Stimulated activated CD4-positive, alpha-beta T cell treated with anti-CD3 and anti-CD28 coated beads, Interleukin-1b, Interleukin-23, amount 100 ng/mL, for 1 hour (primary cell): ENCODE measurements around the gene FBXW12.
"Not testable (repeated sequence)": the region's sequence is repeated elsewhere in the genome, so short reads cannot be mapped to it uniquely, and the experiment has no call there.

Experiments used
- DNase-seq, 2 donors: peaks; one replicate each; pipeline ENCODE4 v3.0.0-alpha.2; 2020; ENCODE audit warnings: low read depth in 2 of 2

FBXW12 gene, protein sequence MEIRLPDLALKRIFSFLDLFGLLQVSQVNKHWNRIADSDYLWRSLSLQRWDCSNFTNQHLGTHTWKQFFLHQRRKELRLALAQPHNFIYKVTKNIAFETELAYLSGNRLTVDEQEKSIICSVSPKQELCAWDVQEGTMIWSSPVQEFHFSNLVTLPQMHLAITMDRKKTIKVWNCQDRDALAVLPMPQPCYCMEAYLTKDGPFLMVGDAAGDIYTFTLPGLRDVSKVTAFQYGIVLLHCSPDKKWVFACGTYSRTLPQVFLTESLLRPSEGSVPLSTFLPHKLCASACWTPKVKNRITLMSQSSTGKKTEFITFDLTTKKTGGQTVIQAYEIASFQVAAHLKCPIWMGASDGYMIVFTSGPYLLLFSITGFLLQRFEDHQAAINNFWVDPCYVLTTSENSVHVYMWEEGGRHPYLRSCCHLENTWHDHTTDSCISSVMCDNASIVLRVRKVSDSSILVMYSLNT

DNA sequence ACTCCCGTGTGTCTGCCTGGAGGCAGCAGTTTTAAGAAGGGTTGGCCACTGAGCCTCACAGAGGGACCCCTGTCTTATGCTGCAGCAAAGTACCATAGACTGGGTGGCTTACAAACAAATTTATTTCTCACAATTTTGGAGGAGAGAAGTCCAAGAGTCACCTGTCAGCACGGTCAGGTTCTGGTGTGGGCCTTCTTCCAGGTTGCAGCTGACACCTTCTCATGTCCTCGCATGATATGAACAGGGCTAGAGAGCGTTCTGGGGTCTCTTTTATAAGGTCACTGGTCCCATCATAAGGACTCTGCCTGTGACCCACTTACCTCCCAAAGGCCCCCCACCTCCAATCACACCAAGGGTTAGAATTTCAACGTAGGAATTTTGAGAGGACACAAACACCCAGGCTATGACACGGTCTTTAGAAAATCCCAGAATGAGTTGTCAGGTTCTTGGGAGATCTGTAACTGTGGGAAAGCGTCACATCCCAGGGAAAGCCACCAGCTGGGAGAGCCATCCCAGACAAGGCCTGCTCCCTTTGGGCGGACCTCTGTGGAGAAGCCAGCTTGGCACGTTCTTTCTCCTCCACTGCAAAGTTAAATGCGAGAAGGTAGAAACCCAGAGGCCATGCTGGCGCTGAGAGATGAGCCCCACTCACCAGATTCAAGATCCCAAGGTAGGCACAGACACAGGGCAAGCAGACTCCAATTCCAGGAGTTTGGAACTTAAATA is at the start of gene FBXW12:
Gene FBXW12, plus strand, starts transcription at position 569 of the 726 bp plus-strand sequence. CDS start 549 bp downstream, outside the sequence.
- no peak for DNase-seq

DNA sequence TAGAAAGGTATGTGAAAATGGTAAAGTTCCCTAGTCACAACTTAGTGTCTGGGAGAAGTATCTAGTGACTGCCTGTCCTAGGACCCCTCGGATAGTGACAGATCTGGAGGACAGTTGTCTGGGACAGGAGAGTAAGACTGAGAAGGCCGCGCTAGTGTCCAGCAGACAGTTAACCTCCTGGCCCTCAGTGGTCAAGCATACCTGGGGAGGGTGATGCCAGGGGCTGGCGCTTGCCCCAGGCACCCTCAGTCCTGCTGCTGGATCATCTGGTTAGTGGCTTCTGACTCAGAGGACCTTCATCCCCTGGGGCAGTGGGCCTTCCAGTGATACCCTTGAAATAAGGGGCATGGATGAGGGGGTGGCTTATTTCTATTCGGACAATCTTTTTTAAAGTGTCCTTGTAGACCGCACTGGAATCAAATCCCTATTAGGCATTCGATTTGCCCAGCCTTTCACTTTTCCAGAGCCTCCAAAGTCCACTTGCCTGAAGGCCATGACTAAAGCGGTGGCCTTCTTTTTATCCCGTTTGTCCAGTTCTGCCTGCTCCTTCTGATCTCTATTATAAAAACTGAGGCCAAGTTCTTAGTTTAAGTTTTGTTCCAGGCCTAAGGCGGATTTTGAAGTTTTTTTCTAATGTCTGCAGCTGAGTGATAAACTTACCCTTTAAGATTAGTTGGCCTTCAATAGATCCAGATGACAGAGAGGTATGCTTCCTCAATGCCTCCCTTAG is 40.1 kb upstream of the FBXW12 start:
- not testable (repeated sequence) for DNase-seq

DNA sequence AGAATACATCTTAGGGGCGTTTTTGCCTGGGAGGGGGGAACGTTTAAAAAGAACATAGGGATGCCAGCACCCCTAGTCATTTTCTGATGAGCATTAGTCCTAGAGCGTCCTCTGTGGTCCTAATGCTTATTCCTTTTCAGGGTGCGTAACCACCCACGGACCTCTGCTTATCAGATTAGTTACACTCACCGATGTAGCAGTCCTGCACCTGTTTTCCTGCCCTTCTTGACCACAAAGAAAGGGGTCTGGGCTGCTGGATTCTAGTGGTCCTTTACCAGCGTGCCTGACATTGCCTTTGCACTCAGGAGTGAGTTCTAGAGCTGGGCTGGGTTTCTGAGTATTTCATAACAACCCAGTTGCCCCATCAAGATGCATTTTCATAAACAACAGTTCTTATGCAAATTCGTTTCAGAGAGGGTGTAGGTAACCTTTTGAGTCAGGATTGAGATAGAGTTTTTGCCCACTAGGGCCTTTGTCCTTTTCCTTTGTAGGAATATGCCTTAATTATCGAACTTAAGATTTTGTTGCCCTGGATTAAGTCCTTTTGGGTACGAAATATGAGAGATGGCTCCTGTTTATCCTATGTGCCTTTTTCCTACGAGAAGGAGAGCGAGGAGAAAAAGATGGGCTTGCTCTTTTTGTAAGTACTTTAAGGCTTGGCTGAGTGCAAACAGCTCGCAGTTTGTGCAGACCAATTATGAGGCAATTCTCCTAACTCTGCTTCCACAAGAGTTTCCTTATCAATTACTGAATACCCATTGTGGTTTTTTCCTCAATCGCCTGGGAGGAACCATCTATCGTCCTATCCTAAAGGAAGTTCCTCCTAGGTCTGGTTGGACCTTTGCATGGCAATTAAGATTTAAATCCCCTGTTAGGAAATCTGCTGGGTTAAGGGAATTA is 38.4 kb upstream of the FBXW12 start, which contains the start of gene SPINK8:
Gene SPINK8, minus strand, starts transcription at position 316 of the 900 bp plus-strand sequence. CDS start 5,320 bp downstream, outside the sequence.
- not testable (repeated sequence) for DNase-seq

DNA sequence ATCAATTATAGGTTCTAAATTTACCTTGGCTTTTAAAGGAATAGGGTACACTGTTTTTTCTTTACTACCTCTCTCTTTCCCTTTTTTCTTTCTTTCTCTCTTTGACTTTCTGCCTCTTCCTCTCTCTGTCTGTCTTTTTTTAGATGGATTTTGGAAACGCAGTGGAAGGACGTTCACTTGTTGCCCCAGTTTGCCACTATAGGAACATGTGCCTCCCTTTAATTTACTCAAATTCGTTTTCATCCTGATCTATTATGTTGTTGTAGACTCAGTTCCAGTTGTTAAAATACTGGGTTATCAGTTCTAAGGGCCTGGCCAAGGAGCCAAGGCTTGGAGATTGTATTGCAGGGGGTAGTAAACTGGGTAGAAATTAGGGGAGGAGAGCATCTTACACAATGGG is 37.4 kb upstream of the FBXW12 start:
- DNase-seq: no peak

DNA sequence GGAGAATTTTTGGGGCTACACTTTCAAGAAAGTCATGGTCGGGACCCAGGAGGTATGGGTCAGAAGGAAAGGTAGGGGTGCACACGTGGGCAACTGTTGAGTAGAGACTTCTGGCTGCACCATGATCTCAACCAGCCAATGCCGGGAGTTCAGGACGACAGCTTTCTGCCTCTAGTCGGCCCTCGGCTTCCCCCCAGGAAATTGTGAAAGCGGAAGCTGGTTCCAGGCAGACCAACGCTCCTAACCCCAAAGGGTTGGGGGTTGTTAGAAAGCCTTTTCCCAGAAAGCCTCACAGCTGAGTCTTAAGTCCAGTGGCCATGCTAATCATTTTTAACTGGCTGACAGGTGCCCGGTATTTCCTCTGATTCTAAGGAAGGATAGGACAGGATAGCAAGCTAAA is 36.7 kb upstream of the FBXW12 start:
- DNase-seq: not testable (repeated sequence)

DNA sequence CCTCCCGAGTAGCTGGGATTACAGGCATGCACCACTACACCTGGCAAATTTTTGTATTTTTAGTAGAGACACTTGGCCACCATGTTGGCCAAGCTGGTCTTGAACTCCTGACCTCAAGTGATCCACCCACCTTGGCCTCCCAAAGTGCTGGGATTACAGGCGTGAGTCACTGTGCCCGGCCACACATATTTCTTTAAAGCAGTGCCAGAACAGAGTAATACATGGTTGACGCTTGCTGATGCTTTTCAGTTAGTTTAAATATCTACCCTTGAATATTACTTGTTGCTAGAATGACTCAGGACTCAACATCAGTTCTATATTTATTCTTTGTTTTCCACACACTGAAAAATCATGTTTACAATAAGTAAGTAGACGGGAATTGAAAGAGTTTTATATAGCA is 34.5 kb upstream of the FBXW12 start:
- DNase-seq: not testable (repeated sequence)

DNA sequence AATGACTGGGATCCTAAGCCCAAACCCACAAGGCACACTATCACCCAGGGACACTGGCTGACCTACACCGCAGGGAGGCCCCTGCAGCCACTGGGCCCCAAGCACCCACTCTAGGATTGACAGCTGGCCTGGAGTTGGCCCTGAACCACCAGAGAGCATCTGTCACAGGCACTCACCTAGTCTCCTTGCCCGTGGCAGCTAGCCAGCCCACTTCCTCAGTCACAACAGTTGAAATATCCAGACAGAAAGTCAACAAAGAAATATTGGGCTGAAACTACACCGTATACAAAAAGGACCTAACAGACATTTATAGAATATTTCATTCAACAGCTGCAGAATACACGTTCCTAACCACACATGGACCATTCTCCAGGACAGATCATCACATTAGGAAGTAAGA is 33.4 kb upstream of the FBXW12 start:
- no peak for DNase-seq

DNA sequence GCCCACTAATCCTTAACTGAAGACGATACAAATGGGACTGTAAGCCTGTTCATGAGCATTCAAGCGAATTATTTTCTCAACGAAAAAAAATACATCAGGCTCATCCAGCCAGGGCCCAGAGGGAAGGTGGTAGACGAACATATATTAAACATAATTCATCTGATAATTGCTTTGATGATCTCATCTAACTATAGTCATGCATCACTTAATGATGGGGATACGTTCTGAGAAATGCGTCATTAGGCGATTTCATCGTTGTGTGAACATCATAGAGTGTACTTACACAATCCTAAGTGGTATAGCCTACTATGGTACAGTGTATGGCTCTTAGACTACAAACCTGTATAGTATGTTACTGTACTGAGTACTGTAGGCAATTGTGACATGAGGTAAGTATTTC is 28.6 kb upstream of the FBXW12 start:
- DNase-seq: no peak

DNA sequence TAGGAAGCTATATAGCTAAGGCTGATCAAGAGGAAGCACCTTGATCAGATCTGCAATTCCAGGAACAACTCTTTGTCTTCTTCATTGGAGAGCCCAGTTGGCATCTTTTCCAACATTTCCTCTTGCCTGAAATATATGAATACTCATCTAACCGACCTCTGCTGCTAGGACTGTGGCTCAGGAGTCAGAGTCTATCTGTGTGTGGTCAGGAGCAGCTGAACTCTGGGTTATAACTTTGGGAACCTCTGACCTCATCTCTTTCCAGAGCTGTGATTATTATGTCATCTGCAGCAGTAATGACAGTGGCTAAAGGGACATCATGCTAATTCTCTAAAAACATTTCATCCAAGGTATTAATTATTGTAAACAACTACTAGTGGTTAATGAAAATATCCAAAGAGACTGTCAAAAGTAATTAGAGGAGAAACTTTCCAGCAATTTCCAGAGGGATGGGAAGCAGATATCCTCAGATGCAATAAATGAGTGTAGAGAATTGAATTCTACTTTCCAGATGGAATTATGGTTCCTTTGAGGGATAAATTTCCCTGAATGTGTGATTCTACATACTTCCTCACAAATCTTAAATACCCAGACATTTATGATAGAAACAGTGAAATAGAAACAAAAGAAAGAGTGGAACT is 27.0 kb upstream of the FBXW12 start:
- DNase-seq: no peak

DNA sequence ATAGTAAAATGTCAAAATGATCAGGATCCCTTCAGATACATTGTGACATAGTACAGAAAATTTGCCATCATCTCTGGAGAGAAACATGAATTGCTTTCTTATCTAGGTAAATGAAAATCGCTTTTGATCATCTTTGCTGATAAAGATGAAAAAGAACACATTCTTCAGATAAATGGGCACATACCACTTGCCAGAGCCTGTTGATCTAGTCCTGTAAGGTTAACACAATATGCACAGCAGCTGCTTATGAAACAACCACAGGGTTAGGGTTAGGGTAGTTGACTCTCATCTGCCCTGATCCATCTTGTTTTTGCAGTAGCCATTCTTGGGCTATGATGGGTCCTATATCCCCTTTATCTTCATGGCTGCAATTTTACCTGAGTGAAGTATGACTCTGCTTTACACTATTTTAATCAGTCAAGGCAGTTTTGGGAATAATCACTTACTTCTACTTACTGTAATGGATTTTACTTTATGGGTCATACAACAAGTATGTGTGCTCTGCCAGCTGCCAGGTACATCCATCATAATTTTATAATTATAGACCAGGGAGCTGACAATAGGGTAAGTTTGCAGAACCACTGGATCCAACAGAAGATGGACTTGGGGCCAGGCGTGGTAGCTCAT is 26.0 kb upstream of the FBXW12 start:
- no peak for DNase-seq

DNA sequence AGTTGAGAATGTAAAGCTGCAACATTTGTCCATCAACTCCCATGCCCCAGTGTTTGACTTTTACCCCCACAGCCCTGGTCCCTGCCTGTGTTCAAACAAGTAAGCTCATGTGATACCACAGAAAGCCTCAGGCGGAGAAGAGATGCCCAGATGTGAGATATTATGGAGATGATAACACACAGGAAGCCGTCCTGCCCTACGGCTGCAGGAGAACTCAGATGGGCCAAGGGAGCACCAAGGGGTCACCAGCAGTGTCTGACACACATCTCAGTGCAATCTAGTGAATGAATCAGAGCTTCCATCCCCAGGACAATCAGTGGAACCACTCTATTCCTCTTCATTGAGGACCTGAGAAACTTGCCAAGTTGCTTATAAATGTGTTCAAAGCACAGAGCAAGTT is 24.5 kb upstream of the FBXW12 start:
- no peak for DNase-seq

DNA sequence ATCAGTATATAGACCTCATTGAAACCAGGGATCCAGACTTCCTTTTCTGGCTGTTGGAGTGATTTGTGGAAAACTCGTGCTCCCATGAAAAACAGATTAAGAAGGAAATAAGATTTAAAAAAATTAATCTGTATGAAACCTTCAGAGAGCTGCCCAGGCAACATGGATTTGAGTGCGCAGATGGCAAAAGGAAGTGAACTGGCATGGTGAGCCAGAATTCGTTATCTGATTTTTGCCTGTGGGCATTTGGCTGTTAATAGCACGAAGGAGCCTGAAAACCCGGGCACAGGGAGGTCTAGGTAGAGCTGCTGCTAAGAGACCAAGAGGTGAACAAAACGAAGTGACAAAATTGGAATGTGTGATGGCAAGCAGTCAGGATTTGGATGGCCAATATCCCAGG is 19.5 kb upstream of the FBXW12 start:
- no peak for DNase-seq

DNA sequence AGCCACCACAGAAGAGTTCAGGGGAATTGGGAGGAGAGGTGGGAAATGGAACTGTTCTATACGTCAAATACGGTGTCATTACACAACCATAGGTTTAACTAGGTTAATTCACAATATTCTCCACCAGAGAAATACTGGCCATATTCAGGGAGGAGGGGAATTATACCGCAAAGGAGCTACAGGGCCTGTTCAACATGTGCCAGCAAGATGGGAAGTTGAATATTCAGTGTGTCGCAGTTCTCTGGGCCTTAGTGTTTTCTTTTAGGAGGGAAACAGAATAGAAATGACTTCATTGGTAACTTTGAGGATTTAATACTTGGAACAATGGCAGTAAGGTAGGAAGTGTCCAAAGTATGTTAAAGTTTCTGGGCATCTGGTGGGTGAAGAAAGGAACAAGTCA is 18.0 kb upstream of the FBXW12 start:
- no peak for DNase-seq

DNA sequence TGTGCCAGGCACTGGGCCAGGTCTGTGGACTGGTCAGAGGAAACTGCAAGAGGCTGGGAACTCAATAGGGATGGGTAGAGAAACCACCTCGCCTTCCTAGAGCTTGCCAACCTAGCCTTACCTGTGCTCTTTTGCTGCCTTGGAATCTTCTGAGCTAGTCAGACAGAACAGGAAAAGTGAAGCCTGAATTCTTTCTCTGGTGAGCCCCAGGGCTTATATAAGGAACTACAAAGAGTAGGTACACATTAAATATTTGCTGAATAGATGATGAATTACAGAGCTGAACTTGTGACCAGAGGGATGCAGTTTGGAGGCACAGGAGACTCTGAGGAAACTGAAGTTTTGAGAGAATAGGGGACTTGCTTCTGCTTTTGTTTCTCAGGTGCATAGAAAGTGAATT is 15.6 kb upstream of the FBXW12 start:
- no peak for DNase-seq

DNA sequence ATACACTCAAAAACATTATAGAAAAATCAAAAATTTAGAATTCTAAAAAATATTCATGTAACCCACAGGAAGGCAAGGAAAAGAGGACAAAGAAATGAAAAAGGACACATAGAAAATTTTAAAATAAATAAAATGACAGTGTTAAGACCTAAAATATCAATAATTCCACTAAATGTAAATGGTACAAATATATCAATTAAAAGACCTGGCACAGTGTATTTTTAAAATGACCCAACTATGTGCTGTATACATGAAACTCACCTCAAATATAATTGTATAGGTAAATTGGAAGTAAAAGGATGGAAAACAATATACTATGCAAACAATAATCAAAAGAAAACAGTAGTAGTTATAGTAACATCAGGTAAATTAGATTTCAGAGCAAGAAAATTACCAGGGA is 10.1 kb upstream of the FBXW12 start:
- no peak for DNase-seq

DNA sequence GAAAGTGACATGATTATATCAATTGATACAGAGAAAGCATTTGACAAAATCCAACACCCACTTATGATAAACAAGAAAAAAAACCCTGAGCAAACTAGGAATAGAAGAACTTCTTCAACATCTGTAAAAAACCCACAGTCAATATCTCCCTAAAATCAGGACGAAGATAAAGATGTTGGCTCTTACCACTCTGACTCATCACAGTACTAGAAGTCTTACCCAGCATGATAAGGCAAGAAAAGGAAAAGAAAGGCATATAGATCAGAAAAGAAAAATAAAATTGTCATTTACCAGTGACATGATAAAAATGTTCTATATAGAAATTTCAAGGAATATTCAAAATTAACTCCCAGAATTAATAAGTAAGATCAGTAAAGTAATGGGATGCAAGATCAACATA is 7.2 kb upstream of the FBXW12 start:
- no peak for DNase-seq

DNA sequence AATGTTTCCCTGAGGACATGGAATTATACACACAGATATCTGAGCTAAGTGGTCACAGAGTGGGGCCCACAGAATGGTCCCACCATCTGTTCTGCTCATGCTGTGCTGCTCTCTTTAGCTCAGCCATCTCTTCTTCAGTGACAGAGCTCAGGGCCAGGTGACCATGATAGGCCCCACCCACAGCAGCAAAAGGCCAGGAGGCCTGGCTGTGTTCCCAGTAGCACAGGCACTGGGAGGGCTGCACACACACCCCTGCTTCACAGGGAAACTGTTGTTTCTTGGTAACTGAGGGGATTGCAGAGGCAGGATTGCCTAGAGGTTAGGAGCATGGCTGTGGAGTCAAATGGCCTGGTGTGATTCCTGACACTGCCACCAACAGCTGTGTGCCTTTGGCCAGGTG is 4.8 kb upstream of the FBXW12 start:
- no peak for DNase-seq

DNA sequence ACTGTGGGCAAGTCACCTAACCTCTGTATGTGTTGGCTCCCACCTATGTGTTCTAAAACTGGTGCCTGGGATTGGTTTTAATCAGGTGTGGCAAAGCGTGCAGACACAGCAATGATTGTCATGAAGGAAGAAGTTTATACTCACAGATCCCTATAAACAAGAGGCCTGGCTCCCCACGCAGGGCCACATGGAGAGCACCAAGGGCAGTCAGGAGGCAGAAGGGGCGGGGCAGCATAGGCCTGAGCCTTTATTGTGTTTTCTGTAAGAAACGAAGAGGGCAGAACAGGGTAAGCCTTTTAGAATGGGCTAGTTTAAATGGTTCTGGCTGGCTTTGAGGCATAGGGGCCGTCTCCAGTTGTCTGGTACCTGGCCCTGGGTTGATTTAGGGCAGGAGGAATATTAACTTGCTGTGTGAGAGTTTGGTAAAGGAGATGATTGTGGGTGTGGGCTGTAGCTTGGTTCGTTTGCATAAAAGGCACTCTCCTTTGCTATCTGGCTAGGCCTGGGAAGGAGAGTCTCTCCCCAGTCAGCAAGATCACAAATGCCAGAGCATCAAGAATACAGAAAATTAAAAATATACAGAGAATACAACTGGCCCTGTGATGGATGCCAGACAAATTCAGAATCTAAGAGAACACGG is 2.2 kb upstream of the FBXW12 start:
- no peak for DNase-seq

DNA sequence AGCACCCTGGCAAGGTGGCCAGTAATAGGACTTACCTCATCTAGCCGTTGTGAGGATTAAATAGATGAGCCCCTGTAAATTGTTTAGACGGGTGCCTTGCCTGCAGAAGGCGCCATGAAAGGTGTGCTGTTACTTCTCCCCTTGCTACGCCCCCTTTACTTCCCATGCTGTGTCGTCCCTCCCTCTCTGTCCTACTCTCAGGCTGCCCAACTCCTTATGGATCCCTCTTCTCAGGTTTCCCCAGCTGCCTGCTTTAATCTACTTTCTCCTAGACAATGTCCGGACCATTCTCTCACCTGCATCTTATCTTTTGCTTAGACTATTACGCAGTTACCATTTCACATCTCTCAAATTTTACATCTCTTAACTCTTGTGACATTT is 1.7 kb upstream of the FBXW12 start:
- no peak for DNase-seq

DNA sequence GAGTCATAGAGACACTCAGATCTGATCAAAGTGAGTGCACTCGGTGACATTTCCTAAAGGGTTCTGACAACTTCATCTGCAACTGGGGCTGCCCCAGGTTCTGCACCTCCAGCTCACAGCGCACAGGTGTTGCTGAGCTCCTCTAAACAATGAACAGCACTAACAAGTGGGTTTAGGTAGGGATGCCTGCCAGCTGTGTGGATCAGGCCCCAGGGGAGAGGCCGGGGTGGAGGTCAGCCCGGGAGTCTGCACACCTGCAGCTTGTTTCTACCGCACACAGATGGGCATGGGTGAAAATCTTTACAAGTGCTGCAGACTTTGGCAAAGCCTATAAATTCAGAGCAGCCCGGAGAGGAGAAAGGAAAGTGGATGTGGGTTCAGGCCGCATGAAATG is 355 bp downstream of the FBXW12 start:
- no peak for DNase-seq
